Measurements from ENCODE around the gene EFNA5. TPM values are rescaled to one million over a fixed set of nuclear protein-coding genes. Genes with fewer than 3 reads are reported as not detected.
A peak's percentile ranks its signal among the peaks of the same experiment; 100 is the strongest.

Gene EFNA5
- total and polyA plus RNA-seq, 2 experiments from 2014 or later = 8.5 to 18.8 TPM

GRCh38 chr5:107361945-107362344 lies 308.8 kb downstream of the EFNA5 start:
- Histone ChIP-seq H3K27ac (peak overlapping the region; percentile 23), H3K9me2 (replicated peaks; ENCODE audit: insufficient read depth) (no peaks in the 10 kb centered on the region), H4K20me1 (ENCODE audit: insufficient read depth, poor library complexity, severe bottlenecking) (no peaks in the 10 kb centered on the region), H3K79me2 (no peaks in the 10 kb centered on the region), H3K4me2 (no peak overlapping the region), H3K4me1 (ENCODE audit: insufficient read depth) (no peaks in the 10 kb centered on the region), H3K4me3 (no peak overlapping the region), H3K9me3 (ENCODE audit: low read depth) (no peaks in the 10 kb centered on the region), H2AFZ (no peak overlapping the region), H3K36me3 (replicated peaks; ENCODE audit: insufficient read depth, low read depth) (no peaks in the 10 kb centered on the region), H3K27me3 (no peaks in the 10 kb centered on the region)
- WGBS (ENCODE audit: low lambda C conversion rate, missing lambda C conversion rate) = 73% methylated on average over 4 of the region's 4 CpGs
- TF ChIP-seq, protein P1, sequence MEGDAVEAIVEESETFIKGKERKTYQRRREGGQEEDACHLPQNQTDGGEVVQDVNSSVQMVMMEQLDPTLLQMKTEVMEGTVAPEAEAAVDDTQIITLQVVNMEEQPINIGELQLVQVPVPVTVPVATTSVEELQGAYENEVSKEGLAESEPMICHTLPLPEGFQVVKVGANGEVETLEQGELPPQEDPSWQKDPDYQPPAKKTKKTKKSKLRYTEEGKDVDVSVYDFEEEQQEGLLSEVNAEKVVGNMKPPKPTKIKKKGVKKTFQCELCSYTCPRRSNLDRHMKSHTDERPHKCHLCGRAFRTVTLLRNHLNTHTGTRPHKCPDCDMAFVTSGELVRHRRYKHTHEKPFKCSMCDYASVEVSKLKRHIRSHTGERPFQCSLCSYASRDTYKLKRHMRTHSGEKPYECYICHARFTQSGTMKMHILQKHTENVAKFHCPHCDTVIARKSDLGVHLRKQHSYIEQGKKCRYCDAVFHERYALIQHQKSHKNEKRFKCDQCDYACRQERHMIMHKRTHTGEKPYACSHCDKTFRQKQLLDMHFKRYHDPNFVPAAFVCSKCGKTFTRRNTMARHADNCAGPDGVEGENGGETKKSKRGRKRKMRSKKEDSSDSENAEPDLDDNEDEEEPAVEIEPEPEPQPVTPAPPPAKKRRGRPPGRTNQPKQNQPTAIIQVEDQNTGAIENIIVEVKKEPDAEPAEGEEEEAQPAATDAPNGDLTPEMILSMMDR (IDR thresholded peaks at IDR 0.05; ENCODE audit: poor library complexity) = no peak
- TF ChIP-seq EZH2phosphoT487 (IDR thresholded peaks at IDR 0.05; ENCODE audit: low read depth, severe bottlenecking, unreplicated experiment) (no peak), EZH2 (IDR thresholded peaks at IDR 0.05; ENCODE audit: borderline replicate concordance) (no peak)
- peak; percentile 52 for DNase-seq (ENCODE audit: low spot score)

GRCh38 chr5:107359916-107360234 lies 310.9 kb downstream of the EFNA5 start:
- no peak for DNase-seq (ENCODE audit: low spot score)
- Histone ChIP-seq H3K27ac (no peak overlapping the region), H3K79me2 (no peaks in the 10 kb centered on the region), H3K9me2 (replicated peaks; ENCODE audit: insufficient read depth) (no peaks in the 10 kb centered on the region), H3K36me3 (replicated peaks; ENCODE audit: insufficient read depth, low read depth) (no peaks in the 10 kb centered on the region), H3K9me3 (ENCODE audit: low read depth) (no peaks in the 10 kb centered on the region), H3K4me3 (no peak overlapping the region), H2AFZ (no peak overlapping the region), H3K4me2 (no peak overlapping the region), H3K27me3 (no peaks in the 10 kb centered on the region), H4K20me1 (ENCODE audit: insufficient read depth, poor library complexity, severe bottlenecking) (no peaks in the 10 kb centered on the region), H3K4me1 (ENCODE audit: insufficient read depth) (no peaks in the 10 kb centered on the region)
- TF ChIP-seq, protein P1 (IDR thresholded peaks at IDR 0.05; ENCODE audit: poor library complexity) = peak; percentile 4
- no peak for TF ChIP-seq EZH2 (IDR thresholded peaks at IDR 0.05; ENCODE audit: borderline replicate concordance)
- 61% methylated on average over 2 of the region's 2 CpGs for WGBS (ENCODE audit: low lambda C conversion rate, missing lambda C conversion rate)

DNA sequence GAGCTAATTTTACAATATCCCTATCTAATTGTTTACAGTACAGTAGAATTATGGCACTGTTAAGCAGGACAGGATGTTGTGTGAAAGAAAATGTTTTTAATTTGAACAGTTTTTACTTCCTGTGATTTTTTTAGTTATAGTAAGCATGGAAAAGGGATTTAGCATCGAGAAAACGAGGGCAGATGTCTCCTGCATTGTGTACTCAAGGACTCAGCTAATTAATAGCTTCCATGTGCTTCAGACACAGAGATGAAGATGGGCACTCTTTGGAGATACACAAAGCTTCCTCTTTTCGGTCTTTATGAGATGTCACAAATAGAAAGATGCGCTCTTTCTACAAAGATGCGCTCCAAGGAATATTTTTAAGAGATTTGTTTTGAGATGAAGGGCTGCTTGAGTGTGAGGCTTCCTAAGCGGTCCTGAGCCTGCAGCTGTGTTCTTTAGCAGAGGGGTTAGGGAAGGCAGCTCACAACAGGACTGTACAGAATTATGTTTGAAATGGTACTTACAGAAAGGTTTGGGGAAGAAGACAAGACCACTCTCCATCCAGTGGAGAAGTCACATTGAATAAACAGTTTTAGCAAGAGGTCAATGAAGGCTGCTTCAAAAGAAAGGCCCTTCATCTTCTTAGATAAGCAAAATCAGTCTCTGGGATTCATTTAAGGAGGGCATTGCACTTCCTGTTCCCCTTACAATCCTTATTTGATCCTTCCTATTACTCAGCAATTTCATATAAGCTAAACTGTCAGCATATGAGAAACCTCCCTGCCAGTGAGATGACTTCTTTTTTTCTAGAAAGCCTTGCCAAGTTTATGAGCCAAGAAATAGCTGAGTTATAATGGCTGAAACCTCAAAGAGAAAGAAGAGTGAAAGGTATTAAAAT lies 311.5 kb downstream of the EFNA5 start:
- no peak overlapping the region for H3K4me2 ChIP-seq
- no peaks in the 10 kb centered on the region for H3K79me2 ChIP-seq
- H3K4me3 ChIP-seq = no peak overlapping the region
- WGBS (ENCODE audit: low lambda C conversion rate, missing lambda C conversion rate) = 72% methylated on average over 6 of the region's 6 CpGs
- DNase-seq (ENCODE audit: low spot score) = no peak
- H3K9me2 ChIP-seq (replicated peaks; ENCODE audit: insufficient read depth) = no peaks in the 10 kb centered on the region
- no peaks in the 10 kb centered on the region for H3K27me3 ChIP-seq
- no peak overlapping the region for H2AFZ ChIP-seq
- no peaks in the 10 kb centered on the region for H3K9me3 ChIP-seq (ENCODE audit: low read depth)
- H3K27ac ChIP-seq = peak overlapping the region; percentile 18
- H3K36me3 ChIP-seq (replicated peaks; ENCODE audit: insufficient read depth, low read depth) = no peaks in the 10 kb centered on the region
- TF ChIP-seq, protein P1 (IDR thresholded peaks at IDR 0.05; ENCODE audit: poor library complexity) = no peak
- TF ChIP-seq EZH2 (IDR thresholded peaks at IDR 0.05; ENCODE audit: borderline replicate concordance) (no peak), EZH2phosphoT487 (IDR thresholded peaks at IDR 0.05; ENCODE audit: low read depth, severe bottlenecking, unreplicated experiment) (no peak)
- no peaks in the 10 kb centered on the region for H3K4me1 ChIP-seq (ENCODE audit: insufficient read depth)
- H4K20me1 ChIP-seq (ENCODE audit: insufficient read depth, poor library complexity, severe bottlenecking) = no peaks in the 10 kb centered on the region
